Chondrocyte (in vitro differentiated cells): ENCODE measurements around the gene FOXP1. TPM values are rescaled to one million over a fixed set of nuclear protein-coding genes. Genes with fewer than 3 reads are reported as not detected.

Experiments used
- DNase-seq: peaks from one replicate; pipeline ENCODE4 v3.0.0; 2021; ENCODE audit warnings: mixed read lengths, low spot score
- H3K27ac Mint-ChIP-seq: one replicate; pipeline ENCODE4 v1.8.0; 2021; ENCODE audit warnings: mild to moderate bottlenecking, moderate library complexity, mixed read lengths; ENCODE audit not compliant: unreplicated experiment
- H3K27me3 Mint-ChIP-seq: 2 replicates; pipeline ENCODE4 v1.8.0; 2021; ENCODE audit warnings: low read depth, mixed read lengths
- H3K36me3 Mint-ChIP-seq: 2 replicates; pipeline ENCODE4 v1.8.0; 2021; ENCODE audit warnings: low read depth, mixed read lengths
- H3K4me1 Mint-ChIP-seq: 2 replicates; pipeline ENCODE4 v1.8.0; 2021; ENCODE audit warnings: low read depth, mild to moderate bottlenecking, mixed read lengths
- H3K4me3 Mint-ChIP-seq: one replicate; pipeline ENCODE4 v1.8.0; 2021; ENCODE audit warnings: mild to moderate bottlenecking, moderate library complexity, mixed read lengths; ENCODE audit not compliant: unreplicated experiment
- H3K9me3 Mint-ChIP-seq: 2 replicates; pipeline ENCODE4 v1.8.0; 2021; ENCODE audit warnings: low read depth, mixed read lengths
- total RNA-seq: library from RNA; stranded (reverse); gene quantifications from 3 replicates; pipeline ENCODE4 v1.2.1, GENCODE V29; 2021
- TF ChIP-seq, protein P1 (sequence below): fragments of 200-600 bp; sonication (generic); IDR thresholded peaks from 2 replicates; pipeline ENCODE4 v1.5.0; 2021; ENCODE audit warnings: antibody characterized with exemption, mild to moderate bottlenecking, moderate library complexity

FOXP1 gene
- total RNA-seq, 1 donor from 2014 or later: 206 TPM

DNA sequence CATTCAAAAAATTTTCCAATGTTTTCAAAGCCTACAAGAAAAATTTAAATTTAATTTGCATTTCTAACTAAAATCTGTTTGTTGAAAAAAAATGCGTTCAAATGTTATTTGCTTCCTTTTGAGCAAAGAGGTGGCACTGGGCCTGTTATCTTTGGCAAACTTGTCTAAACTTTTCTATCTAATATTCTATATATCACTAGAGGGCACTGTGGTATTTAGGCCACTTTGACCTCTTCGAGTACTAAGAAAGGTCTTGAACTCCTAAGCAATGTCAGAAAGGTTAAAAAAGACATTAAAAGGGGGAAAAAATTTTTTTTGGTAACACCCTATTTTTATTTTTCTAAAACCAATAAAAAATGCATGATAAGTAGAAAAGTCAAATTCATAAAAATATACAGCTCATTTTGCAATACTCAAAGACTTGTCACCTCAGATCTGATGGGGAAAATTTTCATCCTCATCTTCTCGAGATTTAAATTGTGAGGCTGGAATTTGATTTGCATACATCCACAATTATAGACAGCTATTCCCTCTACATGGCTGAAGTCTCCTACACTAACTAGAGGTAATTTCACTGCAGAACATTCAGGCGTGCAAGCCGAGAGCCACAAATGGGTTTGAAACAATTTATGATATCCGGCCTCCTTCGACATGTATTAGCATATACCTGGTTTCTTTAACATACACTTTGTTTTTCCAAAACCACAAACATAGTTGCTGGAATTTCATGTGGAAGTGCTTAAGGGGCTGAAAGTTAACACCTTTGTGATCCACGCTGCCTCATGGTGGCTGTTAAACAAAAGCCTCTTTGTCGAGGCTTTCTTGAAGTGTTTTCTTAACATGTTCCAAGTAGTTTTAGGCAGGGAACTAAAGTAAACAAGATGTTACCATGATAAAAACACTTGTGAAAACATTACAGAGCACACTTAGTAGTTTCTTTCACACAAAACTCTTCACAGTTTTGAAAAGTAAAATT, 576.4 kb downstream of the FOXP1 start:
- Mint-ChIP-seq H3K27ac (peak overlapping the region; percentile 76), H3K9me3 (no peaks in the 10 kb centered on the region), H3K4me1 (peaks cover 81% of the 10 kb centered on the region), H3K27me3 (no peaks in the 10 kb centered on the region), H3K36me3 (peaks cover 9% of the 10 kb centered on the region), H3K4me3 (no peak overlapping the region)
- DNase-seq: no peak
- TF ChIP-seq, protein P1, sequence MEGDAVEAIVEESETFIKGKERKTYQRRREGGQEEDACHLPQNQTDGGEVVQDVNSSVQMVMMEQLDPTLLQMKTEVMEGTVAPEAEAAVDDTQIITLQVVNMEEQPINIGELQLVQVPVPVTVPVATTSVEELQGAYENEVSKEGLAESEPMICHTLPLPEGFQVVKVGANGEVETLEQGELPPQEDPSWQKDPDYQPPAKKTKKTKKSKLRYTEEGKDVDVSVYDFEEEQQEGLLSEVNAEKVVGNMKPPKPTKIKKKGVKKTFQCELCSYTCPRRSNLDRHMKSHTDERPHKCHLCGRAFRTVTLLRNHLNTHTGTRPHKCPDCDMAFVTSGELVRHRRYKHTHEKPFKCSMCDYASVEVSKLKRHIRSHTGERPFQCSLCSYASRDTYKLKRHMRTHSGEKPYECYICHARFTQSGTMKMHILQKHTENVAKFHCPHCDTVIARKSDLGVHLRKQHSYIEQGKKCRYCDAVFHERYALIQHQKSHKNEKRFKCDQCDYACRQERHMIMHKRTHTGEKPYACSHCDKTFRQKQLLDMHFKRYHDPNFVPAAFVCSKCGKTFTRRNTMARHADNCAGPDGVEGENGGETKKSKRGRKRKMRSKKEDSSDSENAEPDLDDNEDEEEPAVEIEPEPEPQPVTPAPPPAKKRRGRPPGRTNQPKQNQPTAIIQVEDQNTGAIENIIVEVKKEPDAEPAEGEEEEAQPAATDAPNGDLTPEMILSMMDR: peak; percentile 80

DNA sequence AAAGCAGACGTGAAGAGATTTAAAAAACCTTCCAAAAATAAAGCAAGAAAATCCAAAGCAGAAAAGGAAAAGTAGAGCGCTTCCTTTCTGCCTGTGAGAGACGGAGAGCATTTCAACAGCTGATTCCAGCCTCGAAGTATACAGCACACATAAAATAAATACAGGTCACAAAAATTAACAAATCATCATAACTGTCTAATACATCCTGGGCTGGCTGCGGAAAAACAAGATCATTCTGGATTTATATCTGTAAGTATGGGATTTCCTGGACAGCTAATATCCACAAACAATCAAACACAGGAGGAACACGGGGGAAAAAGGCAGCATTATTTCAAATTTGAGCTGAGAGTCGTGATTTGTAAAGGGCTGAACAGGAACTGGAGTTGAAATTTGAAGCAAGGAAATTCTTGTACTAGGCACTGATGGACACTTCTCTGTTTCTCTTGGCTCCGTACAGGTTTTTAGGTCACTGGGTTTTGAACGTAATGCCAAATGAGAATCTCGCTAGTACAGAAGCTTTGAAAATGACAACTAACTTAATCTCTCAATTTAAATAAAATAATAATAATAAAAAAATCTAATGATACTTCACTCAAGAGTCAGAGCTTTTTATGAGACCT, 577.7 kb downstream of the FOXP1 start:
- Mint-ChIP-seq H3K4me3 (peak overlapping the region; percentile 67), H3K36me3 (peaks cover 3% of the 10 kb centered on the region), H3K4me1 (peaks cover 85% of the 10 kb centered on the region)

DNA sequence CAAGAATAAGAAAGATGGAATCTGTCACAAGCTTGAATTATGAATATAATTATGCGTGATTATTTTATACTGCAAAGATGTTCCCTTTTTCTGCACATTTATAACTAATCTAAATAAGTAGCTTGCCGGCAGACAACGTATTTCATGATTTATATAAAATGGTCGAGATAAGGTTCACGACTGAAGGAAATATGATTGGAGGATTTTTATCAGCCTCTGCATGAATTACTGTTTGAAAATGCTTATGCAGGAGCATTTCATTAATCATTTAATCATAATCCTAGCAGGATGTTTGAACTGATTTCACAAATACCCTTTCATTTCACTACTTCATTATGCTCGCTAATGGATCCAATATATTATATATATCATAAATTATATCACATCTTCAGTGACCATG, 580.0 kb downstream of the FOXP1 start:
- peaks cover 6% of the 10 kb centered on the region for H3K36me3 Mint-ChIP-seq
- H3K4me3 Mint-ChIP-seq: no peak overlapping the region
- H3K4me1 Mint-ChIP-seq: peaks cover 95% of the 10 kb centered on the region
- H3K27me3 Mint-ChIP-seq: no peaks in the 10 kb centered on the region
- DNase-seq: no peak
- TF ChIP-seq, protein P1: no peak
- H3K27ac Mint-ChIP-seq: peak overlapping the region; percentile 64
- H3K9me3 Mint-ChIP-seq: no peaks in the 10 kb centered on the region

More for the DNA sequence above, 577.7 kb downstream of the FOXP1 start:
- Mint-ChIP-seq H3K27me3 (no peaks in the 10 kb centered on the region), H3K9me3 (no peaks in the 10 kb centered on the region), H3K27ac (peak overlapping the region; percentile 97)
- DNase-seq: no peak
- TF ChIP-seq, protein P1: no peak

DNA sequence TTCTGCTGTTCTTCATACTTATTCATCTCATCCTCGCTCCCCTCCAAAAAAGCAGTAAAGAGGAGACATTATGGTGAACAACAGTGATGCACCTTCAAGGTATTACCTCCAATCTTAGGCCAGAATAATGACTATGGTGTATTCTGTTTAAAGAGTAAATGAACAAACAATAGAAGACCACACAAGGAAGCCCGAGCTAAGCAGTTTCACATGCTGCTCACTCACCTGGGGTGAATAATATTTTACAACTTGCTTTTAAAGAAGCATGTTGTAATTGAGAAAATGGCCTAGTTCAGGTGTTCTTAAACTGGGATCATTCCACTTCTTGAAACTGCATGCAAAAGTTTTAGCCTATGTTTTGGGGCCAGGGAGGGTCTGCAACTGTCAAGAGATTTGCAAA, 581.2 kb downstream of the FOXP1 start:
- TF ChIP-seq, protein P1: no peak
- Mint-ChIP-seq H3K27ac (peak overlapping the region; percentile 64), H3K4me1 (peaks cover 86% of the 10 kb centered on the region), H3K4me3 (no peak overlapping the region), H3K9me3 (no peaks in the 10 kb centered on the region), H3K36me3 (peaks cover 13% of the 10 kb centered on the region), H3K27me3 (no peaks in the 10 kb centered on the region)
- DNase-seq: no peak

DNA sequence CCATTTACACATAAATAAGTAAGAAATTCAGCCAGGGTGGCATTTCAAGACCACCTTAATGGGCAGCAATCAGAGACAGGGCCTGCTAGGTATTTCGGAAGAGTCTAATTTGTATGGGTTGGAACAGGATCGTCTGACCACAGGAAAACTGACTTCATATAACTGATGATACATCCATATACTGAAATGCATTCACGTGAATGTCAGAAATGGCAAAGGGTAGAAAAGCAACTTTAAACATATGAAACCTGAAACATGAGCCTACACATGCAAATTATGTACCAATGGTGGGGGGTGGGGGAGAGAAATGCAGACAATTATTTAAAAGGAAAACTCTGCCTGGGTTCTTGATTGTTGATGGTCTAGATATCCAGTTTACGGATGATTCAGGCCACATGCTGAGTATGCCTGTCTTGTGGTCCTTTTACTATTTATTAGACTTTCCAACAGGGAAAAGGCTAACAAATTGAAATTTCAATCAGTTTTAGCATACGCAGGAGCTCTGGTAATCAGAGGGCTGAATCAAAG, 582.2 kb downstream of the FOXP1 start:
- H3K27me3 Mint-ChIP-seq: no peaks in the 10 kb centered on the region
- TF ChIP-seq, protein P1: no peak
- H3K4me3 Mint-ChIP-seq: no peak overlapping the region
- peaks cover 21% of the 10 kb centered on the region for H3K36me3 Mint-ChIP-seq
- peak overlapping the region; percentile 70 for H3K27ac Mint-ChIP-seq
- H3K9me3 Mint-ChIP-seq: no peaks in the 10 kb centered on the region
- peaks cover 80% of the 10 kb centered on the region for H3K4me1 Mint-ChIP-seq
- DNase-seq: no peak
